GM12875 (cell line): ENCODE results near the gene OR5H14.
"Not testable (repeated sequence)": the region's sequence is repeated elsewhere in the genome, so short reads cannot be mapped to it uniquely, and the experiment has no call there.

Source experiments
- H3K4me3 ChIP-seq: one replicate; pipeline ENCODE4 v1.5.1; 2011; ENCODE audit warnings: low read depth, low read length, control low read depth
- TF ChIP-seq, protein P1 (sequence below): IDR thresholded peaks from 2 replicates; pipeline ENCODE4 v1.5.1; 2011; ENCODE audit warnings: low read depth, mild to moderate bottlenecking, control low read depth, inconsistent platforms, low read length, moderate library complexity, borderline replicate concordance; ENCODE audit not compliant: insufficient read depth

The OR5H14 gene

DNA sequence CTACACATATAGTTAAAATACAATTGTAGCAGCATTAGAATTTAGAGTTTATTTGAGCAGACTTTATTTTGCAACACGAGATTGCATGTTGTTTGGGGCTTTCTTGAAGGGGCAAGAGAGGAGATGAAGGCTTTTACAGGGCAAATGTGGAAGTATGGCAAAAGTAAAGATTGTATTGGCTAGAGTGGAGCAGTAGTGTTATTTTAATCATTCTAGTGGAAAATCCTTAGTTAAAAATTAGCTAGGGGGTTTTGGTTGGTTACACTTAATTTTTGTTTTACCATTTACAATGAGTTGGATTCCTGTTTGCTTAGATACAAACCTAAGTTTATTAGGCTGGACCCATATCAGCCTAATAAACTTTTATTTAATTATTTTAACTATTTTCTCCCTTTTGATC, 23.8 kb downstream of the OR5H14 start:
- H3K4me3 ChIP-seq: no peak overlapping the region
- TF ChIP-seq, protein P1, sequence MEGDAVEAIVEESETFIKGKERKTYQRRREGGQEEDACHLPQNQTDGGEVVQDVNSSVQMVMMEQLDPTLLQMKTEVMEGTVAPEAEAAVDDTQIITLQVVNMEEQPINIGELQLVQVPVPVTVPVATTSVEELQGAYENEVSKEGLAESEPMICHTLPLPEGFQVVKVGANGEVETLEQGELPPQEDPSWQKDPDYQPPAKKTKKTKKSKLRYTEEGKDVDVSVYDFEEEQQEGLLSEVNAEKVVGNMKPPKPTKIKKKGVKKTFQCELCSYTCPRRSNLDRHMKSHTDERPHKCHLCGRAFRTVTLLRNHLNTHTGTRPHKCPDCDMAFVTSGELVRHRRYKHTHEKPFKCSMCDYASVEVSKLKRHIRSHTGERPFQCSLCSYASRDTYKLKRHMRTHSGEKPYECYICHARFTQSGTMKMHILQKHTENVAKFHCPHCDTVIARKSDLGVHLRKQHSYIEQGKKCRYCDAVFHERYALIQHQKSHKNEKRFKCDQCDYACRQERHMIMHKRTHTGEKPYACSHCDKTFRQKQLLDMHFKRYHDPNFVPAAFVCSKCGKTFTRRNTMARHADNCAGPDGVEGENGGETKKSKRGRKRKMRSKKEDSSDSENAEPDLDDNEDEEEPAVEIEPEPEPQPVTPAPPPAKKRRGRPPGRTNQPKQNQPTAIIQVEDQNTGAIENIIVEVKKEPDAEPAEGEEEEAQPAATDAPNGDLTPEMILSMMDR: no peak

DNA sequence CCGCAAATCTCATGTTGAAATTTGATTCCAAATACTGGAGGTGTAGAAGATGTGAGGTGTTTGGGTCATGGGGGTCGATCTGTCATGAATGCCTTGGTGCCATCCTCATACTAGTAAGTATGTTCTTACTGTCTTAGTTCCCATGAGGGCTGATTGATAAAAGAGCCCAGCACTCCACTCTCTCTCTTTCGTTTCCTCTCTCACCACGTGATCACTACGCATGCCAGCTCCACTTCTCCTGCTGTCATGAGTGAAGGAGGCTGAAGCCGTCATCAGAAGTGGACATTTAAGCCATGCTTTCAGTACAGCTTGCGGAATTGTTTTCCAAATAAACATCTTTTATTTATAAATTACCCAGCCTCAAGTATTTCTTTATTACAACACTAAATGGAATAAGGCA, 25.3 kb downstream of the OR5H14 start:
- H3K4me3 ChIP-seq: no peak overlapping the region
- TF ChIP-seq, protein P1: no peak

DNA sequence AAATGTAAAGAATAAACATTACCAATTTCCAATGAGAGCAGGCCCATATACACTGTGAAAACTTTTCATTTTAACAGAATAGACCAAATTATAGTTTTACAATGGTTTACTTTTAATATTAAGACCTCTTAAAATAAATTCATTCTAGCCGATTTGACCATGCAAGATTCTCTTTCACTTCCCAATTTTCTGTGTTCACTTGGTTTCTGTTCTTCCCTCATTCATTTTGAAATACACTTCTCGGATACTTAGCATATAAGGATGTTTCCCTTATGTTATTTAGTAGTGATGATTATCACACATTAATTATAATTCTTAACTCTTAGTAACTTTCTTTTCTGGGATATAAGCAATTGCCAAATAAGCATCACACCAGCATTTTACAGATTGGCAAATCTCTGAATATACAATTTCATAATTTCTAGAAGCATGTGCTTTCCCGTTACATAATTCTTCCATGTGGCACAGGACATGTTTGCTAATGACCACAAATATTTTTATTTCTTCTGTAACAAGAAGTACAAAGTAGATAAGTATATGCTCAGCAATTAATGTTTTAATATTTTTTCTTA, 33.1 kb downstream of the OR5H14 start:
- TF ChIP-seq, protein P1: no peak
- no peak overlapping the region for H3K4me3 ChIP-seq

DNA sequence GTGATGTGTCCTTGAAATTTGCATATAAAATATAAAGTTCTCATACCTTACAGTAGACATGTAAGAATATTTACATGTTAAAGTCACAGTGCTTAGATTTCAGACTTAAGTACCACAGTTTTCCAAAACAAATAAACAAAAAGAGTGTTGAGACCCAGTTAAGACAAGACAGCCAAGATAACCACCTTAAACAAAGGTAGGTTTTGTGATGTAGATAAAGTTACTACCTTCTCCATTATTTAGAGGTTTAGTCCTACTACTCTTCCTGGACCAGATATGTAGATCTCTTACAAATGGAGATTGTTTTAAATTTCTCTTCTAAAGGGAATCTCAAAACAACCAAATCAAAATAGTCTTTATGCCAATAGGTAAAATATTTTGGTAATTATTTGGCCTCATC, 34.9 kb downstream of the OR5H14 start:
- TF ChIP-seq, protein P1: no peak
- no peak overlapping the region for H3K4me3 ChIP-seq

DNA sequence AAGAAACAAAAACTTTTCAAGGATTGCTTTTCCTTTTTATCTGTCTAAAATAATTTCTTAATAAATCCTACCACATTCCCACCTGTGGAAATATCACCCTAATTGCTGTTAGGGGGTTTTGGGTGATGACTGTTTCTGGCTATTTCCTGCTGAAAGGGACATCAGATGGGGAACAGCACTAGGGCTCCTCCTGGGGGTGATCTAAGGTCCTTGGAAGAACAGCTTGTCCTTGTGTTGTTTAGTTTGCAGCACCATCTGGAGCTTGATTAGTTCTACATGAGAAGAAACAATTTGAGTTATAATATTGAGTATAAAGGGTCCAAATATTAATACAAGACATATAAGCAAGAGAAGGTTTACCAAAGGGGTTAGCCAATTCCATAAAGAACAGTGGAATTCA, 37.9 kb downstream of the OR5H14 start:
- no peak overlapping the region for H3K4me3 ChIP-seq
- TF ChIP-seq, protein P1: peak; percentile 24; the same call in 1 of the 2 replicates

DNA sequence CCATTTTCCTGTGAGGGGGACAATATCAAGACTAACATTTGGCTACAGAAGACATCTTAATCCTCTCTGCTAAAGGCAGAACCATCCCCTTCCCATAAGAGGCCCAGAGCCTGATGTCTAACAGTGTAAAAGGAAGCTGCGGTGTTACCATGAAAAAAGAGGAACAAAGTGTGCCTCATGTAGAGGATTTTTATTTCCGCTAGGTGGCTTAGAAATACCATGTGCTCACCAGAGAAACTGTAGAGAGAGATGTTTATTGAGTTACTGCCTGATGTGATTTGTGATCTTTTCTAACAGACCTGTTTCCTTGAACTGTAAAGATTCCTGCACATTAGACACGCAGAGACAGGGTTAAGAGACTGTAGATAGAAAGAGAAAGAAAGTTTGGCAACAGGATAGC, 41.3 kb downstream of the OR5H14 start:
- TF ChIP-seq, protein P1: peak; percentile 58
- no peak overlapping the region for H3K4me3 ChIP-seq

DNA sequence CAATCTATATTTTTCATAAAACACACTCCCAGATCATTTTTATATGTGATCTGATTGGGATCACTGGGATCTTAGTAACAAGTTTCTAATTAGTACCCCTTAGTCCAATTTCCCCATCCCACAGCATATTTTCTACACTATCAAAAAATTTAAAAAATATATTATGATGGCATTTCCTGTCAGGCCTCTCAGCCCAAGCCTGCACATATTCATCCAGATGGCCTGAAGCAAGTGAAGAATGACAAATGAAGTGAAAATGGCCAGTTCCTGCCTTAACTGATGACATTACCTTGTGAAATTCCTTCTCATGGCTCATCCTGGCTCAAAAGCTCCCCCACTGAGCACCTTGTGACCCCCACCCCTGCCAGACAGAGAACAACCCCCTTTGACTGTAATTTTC, 43.6 kb downstream of the OR5H14 start:
- H3K4me3 ChIP-seq: not testable (repeated sequence)

DNA sequence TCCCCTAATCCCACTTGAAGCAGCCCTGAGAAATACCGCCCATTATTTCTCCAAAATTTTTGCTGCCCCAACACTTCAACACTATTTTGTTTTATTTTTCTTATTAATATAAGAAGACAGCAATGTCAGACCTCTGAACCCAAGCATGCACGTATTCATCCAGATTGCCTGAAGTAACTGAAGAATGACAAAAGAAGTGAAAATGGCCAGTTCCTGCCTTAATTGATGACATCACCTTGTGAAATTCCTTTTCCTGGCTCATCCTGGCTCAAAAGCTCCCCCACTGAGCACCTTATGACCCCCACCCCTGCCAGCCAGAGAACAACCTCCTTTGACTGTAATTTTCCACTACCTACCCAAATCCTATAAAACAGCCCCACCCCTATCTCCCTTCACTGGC, 49.0 kb downstream of the OR5H14 start:
- H3K4me3 ChIP-seq: not testable (repeated sequence)
